H1 (cell line): Measurements from ENCODE around the gene GNLY. TPM values are rescaled to one million over a fixed set of nuclear protein-coding genes. Genes with fewer than 3 reads are reported as not detected.

Experiments
- CTCF ChIA-PET: fragments of 300-600 bp; sonication (Branson Sonifier 250); formaldehyde crosslinking; loops from one replicate; lab custom pipeline; 2021; ENCODE audit not compliant: partially characterized antibody; lab: Charles Lee
- POLR2A ChIA-PET: fragments of 300-600 bp; sonication (Branson Sonifier 250); formaldehyde crosslinking; loops from one replicate; lab custom pipeline; 2021; ENCODE audit warnings: inconsistent platforms; ENCODE audit not compliant: partially characterized antibody; lab: Charles Lee
- DNase-seq, 2 experiments: peaks; one replicate each; pipeline versions ENCODE4 v3.0.0 to v3.0.0-alpha.2; 2010 to 2022; ENCODE audit warnings: low spot score in 2 of 2, low read depth in 1 of 2, mixed read lengths in 1 of 2
- FAIRE-seq: peaks from 2 replicates; lab custom pipeline; 2011; peaks lifted over from hg19 to GRCh38; lab: Jason Lieb, UNC
- H2AFZ ChIP-seq: 2 replicates; pipeline ENCODE4 v1.8.1; 2012; ENCODE audit warnings: low read length, inconsistent platforms
- H2AK5ac ChIP-seq: 2 replicates; pipeline ENCODE4 v1.6.1; 2013; ENCODE audit warnings: low read depth, low read length
- H2BK120ac ChIP-seq: replicated peaks from 2 replicates; pipeline ENCODE3; 2013; ENCODE audit warnings: low read depth, low read length, inconsistent platforms
- H2BK12ac ChIP-seq: 2 replicates; pipeline ENCODE4 v1.6.1; 2013; ENCODE audit warnings: low read depth, low read length
- H2BK15ac ChIP-seq: 2 replicates; pipeline ENCODE4 v1.6.1; 2013; ENCODE audit warnings: low read length
- H2BK20ac ChIP-seq: 2 replicates; pipeline ENCODE4 v1.6.1; 2013; ENCODE audit warnings: low read length
- H2BK5ac ChIP-seq: 2 replicates; pipeline ENCODE4 v1.6.1; 2013; ENCODE audit warnings: low read depth, low read length
- H3K14ac ChIP-seq: 2 replicates; pipeline ENCODE4 v1.6.1; 2013; ENCODE audit warnings: inconsistent platforms; ENCODE audit not compliant: insufficient read length
- H3K18ac ChIP-seq: 2 replicates; pipeline ENCODE4 v1.6.1; 2013; ENCODE audit warnings: low read length; ENCODE audit errors: extremely low read depth
- H3K23ac ChIP-seq: 2 replicates; pipeline ENCODE4 v1.6.1; 2013; ENCODE audit warnings: inconsistent platforms; ENCODE audit not compliant: insufficient read length
- H3K23me2 ChIP-seq: 2 replicates; pipeline ENCODE4 v1.6.1; 2013; ENCODE audit warnings: low read depth, low read length
- H3K27ac ChIP-seq: 2 replicates; pipeline ENCODE4 v1.6.1; 2011; ENCODE audit warnings: low read depth, low read length, inconsistent platforms
- H3K27me3 ChIP-seq, 4 experiments: replicated peaks in 1 of 4; 1 replicate in 1 of 4; 2 replicates in 3 of 4; pipeline versions ENCODE4 v1.6.1 to v1.8.1; 2011 to 2013; ENCODE audit warnings: low read length in 3 of 4, mild to moderate bottlenecking in 3 of 4, inconsistent platforms in 2 of 4, mixed read lengths in 2 of 4, moderate library complexity in 1 of 4; ENCODE audit not compliant: control insufficient read depth in 3 of 4, insufficient read depth in 3 of 4; ENCODE audit errors: extremely low read depth in 1 of 4
- H3K36me3 ChIP-seq, 4 experiments: 2 replicates each; pipeline versions ENCODE4 v1.6.1 to v1.8.1; 2011 to 2013; ENCODE audit warnings: mild to moderate bottlenecking in 4 of 4, low read length in 3 of 4, moderate library complexity in 2 of 4, control low read depth in 1 of 4, inconsistent platforms in 1 of 4; ENCODE audit not compliant: insufficient read depth in 4 of 4, control insufficient read depth in 2 of 4
- H3K4ac ChIP-seq: replicated peaks from 2 replicates; pipeline ENCODE3; 2013; ENCODE audit warnings: low read length, low read depth, mixed read lengths, inconsistent platforms; ENCODE audit not compliant: insufficient read length
- H3K4me1 ChIP-seq, 4 experiments: replicated peaks in 1 of 4; 1 replicate in 1 of 4; 2 replicates in 3 of 4; pipeline versions ENCODE4 v1.6.1 to v1.8.1; 2011 to 2013; ENCODE audit warnings: low read length in 3 of 4, inconsistent platforms in 2 of 4, mixed read lengths in 1 of 4; ENCODE audit not compliant: insufficient read depth in 4 of 4, control insufficient read depth in 3 of 4
- H3K4me2 ChIP-seq, 2 experiments: 2 replicates each; pipeline versions ENCODE4 v1.6.1 to v1.8.1; 2011 to 2013; ENCODE audit warnings: low read depth in 2 of 2, low read length in 2 of 2, control low read depth in 1 of 2, inconsistent platforms in 1 of 2, mild to moderate bottlenecking in 1 of 2; ENCODE audit not compliant: insufficient read depth in 1 of 2
- H3K4me3 ChIP-seq, 4 experiments: fragments of 200-600, 300-600 bp in 1 of 4; sonication (generic), shearing (Covaris generic), sonication (Bioruptor Twin) in 1 of 4; 2 replicates each; pipeline versions ENCODE4 v1.5.1 to v1.8.1; 2011 to 2016; ENCODE audit warnings: low read length in 4 of 4, low read depth in 3 of 4, control low read depth in 2 of 4, inconsistent platforms in 2 of 4, mild to moderate bottlenecking in 2 of 4, mixed read lengths in 1 of 4, moderate library complexity in 1 of 4; ENCODE audit not compliant: insufficient read depth in 2 of 4; ENCODE audit errors: extremely low read depth in 1 of 4
- H3K56ac ChIP-seq: replicated peaks from 2 replicates; pipeline ENCODE3; 2013; ENCODE audit warnings: low read depth, mild to moderate bottlenecking, mixed read lengths, low read length, inconsistent platforms; ENCODE audit not compliant: insufficient read length
- H3K79me1 ChIP-seq: 2 replicates; pipeline ENCODE4 v1.6.1; 2013; ENCODE audit warnings: low read depth, low read length, control low read depth
- H3K79me2 ChIP-seq, 2 experiments: 2 replicates each; pipeline versions ENCODE4 v1.6.1 to v1.8.1; 2012 to 2013; ENCODE audit warnings: low read length in 2 of 2, mild to moderate bottlenecking in 2 of 2, inconsistent platforms in 1 of 2; ENCODE audit not compliant: insufficient read depth in 2 of 2, control insufficient read depth in 1 of 2
- H3K9ac ChIP-seq, 4 experiments: replicated peaks in 1 of 4; 1 replicate in 1 of 4; 2 replicates in 3 of 4; pipeline versions ENCODE4 v1.6.1 to v1.8.1; 2011 to 2013; ENCODE audit warnings: low read depth in 3 of 4, low read length in 3 of 4, control low read depth in 2 of 4, mild to moderate bottlenecking in 2 of 4, moderate library complexity in 2 of 4, inconsistent platforms in 1 of 4; ENCODE audit errors: extremely low read depth in 1 of 4
- H3K9me3 ChIP-seq, 2 experiments: 2 replicates each; pipeline versions ENCODE4 v1.6.1 to v1.8.1; 2012 to 2013; ENCODE audit warnings: mild to moderate bottlenecking in 2 of 2, moderate library complexity in 2 of 2, control low read depth in 1 of 2, inconsistent platforms in 1 of 2, low read depth in 1 of 2, low read length in 1 of 2, mixed read lengths in 1 of 2; ENCODE audit not compliant: insufficient read depth in 2 of 2
- H4K20me1 ChIP-seq, 2 experiments: replicated peaks in 1 of 2; 2 replicates each; pipeline versions ENCODE3 to v1.8.1; 2011 to 2013; ENCODE audit warnings: inconsistent platforms in 2 of 2, low read length in 2 of 2, mild to moderate bottlenecking in 1 of 2; ENCODE audit not compliant: insufficient read depth in 2 of 2, control insufficient read depth in 1 of 2
- H4K5ac ChIP-seq: 2 replicates; pipeline ENCODE4 v1.6.1; 2013; ENCODE audit warnings: low read length, low read depth, mixed read lengths, inconsistent platforms; ENCODE audit not compliant: insufficient read length
- H4K8ac ChIP-seq: 2 replicates; pipeline ENCODE4 v1.8.0; 2013; ENCODE audit warnings: mild to moderate bottlenecking, moderate library complexity, low read length, inconsistent platforms; ENCODE audit not compliant: insufficient read depth; ENCODE audit errors: extremely low read depth
- H4K91ac ChIP-seq: replicated peaks from 2 replicates; pipeline ENCODE3; 2013; ENCODE audit warnings: low read length, mixed read lengths, inconsistent platforms; ENCODE audit not compliant: insufficient read length
- CEBPB ChIP-seq: IDR thresholded peaks from 2 replicates; pipeline ENCODE4 v1.6.1; 2012; ENCODE audit warnings: low read depth, low read length
- CTCF ChIP-seq, 3 experiments: IDR thresholded peaks; 1 replicate in 2 of 3; 2 replicates in 1 of 3; pipeline versions ENCODE4 v1.5.1 to v1.6.1; 2011; ENCODE audit warnings: low read length in 3 of 3, mild to moderate bottlenecking in 3 of 3, inconsistent platforms in 2 of 3, low read depth in 1 of 3, moderate library complexity in 1 of 3; ENCODE audit not compliant: insufficient read depth in 1 of 3; ENCODE audit errors: control extremely low read depth in 1 of 3
- KDM4A ChIP-seq: IDR thresholded peaks from one replicate; pipeline ENCODE4 v1.7.1; 2012; ENCODE audit warnings: low read depth, mild to moderate bottlenecking, moderate library complexity, low read length, inconsistent platforms; ENCODE audit not compliant: severe bottlenecking
- RAD21 ChIP-seq, 2 experiments: IDR thresholded peaks in 1 of 2; conservative IDR thresholded peaks in 1 of 2; 2 replicates each; pipeline ENCODE4 v1.6.1; 2011; ENCODE audit warnings: low read depth in 2 of 2, low read length in 2 of 2, improper control_type of control experiment in 1 of 2, inconsistent platforms in 1 of 2, mild to moderate bottlenecking in 1 of 2, moderate library complexity in 1 of 2
- TBP ChIP-seq: IDR thresholded peaks from 2 replicates; pipeline ENCODE4 v1.6.1; 2011; ENCODE audit warnings: low read depth, low read length, improper control_type of control experiment
- WGBS, 2 experiments: shearing (Covaris generic) in 1 of 2; methylation state at CpG; one replicate each; pipeline versions ENCODE4 v1.1.6 to v1.1.7; 2013 to 2015; ENCODE audit warnings: low lambda C conversion rate in 2 of 2, mixed read lengths in 2 of 2, inconsistent platforms in 1 of 2, low coverage in 1 of 2, missing lambda C conversion rate in 1 of 2; ENCODE audit not compliant: insufficient replicate concordance in 2 of 2, insufficient coverage in 1 of 2, insufficient read length in 1 of 2; ENCODE audit errors: extremely low coverage in 1 of 2, missing lambda C conversion rate in 1 of 2; 5-methylcytosine and 5-hydroxymethylcytosine counted together
- polyA plus RNA-seq, 7 experiments: library from polyadenylated mRNA; depleted of rRNA in 3 of 7; stranded (reverse) in 5 of 7; unstranded in 2 of 7; fragments of >200 nt in 5 of 7; fragments of 200-250 nt in 2 of 7; gene quantifications; 1 replicate in 5 of 7; 2 replicates in 1 of 7; 4 replicates in 1 of 7; pipeline versions ENCODE4 v1.2.1 to v1.2.3, GENCODE V29; 2011 to 2013; ENCODE audit warnings: missing spikeins in 2 of 7, mixed read lengths in 2 of 7
- total RNA-seq: library from RNA; stranded (reverse); fragmentation: NEBNext Ultra II Directional; extraction: Animal tissue kit (Norgen Biotek cat#: 25700); gene quantifications from 2 replicates; pipeline ENCODE4 v1.2.1, GENCODE V29; 2021

GNLY gene
- total and polyA plus RNA-seq, 2 of the 8 experiments (the other 6 are each of a cell fraction or from before 2014, with no cell fraction given), result 0.03 TPM; not detected in 1

DNA sequence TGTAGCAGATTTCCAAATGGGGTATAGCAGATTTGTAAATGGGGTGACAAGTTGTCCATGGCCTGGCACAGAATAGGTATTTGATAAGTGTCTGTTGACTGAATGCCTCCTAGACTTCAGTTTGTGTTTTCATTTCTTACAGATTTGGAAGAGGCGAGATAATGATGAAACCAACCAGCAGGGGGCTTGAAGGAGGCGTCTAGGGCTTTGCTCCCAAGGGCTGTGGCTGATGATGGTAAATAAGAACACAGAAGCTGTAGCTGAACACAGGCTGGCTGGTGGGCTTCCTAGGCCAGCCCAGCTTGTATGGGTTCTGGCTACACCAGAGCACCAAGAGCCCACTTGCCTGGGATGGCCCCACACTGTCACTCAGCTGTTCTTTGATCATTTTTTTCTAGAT lies 45.5 kb upstream of the GNLY start:
- ChIA-PET POLR2A (interaction anchor here (1.1 to 1.9 kb wide), 2 partner anchors 13 to 26 kb away, joined by 4 read pairs; no protein-coding TSS in a partner anchor), CTCF (interaction anchor here (0.8 to 8.4 kb wide), 12 partner anchors 11 to 408 kb away, joined by 3 to 69 read pairs (median 4); no protein-coding TSS in a partner anchor)
- H3K9ac ChIP-seq, result no peak overlapping the region
- H3K14ac ChIP-seq, result no peak overlapping the region
- H3K27ac ChIP-seq, result no peak overlapping the region
- no peak overlapping the region for H4K8ac ChIP-seq
- H3K18ac ChIP-seq, result no peak overlapping the region
- H3K36me3 ChIP-seq, result peaks cover 29 to 85% (median 66%) of the 10 kb centered on the region in 4 experiments
- H2BK20ac ChIP-seq, result no peak overlapping the region
- no peak overlapping the region for H2AK5ac ChIP-seq
- H2BK5ac ChIP-seq, result no peak overlapping the region
- WGBS, 2 experiments, result 89% methylated on average over 2 of the region's 2 CpGs; no CpG with 5 or more reads in 1 of the 2 experiments
- H3K23ac ChIP-seq, result no peak overlapping the region
- no peaks in the 10 kb centered on the region for H3K79me1 ChIP-seq
- H3K4ac ChIP-seq, result no peak overlapping the region
- no peak overlapping the region for H3K4me2 ChIP-seq
- no peak overlapping the region for H2BK12ac ChIP-seq
- no peak overlapping the region for H2AFZ ChIP-seq
- H2BK120ac ChIP-seq, result no peak overlapping the region
- 0 out of 2 replicates have a peak, but pooled peaks cover 2% of the 10 kb centered on the region for H3K23me2 ChIP-seq
- DNase-seq, result no peak
- no peaks in the 10 kb centered on the region for H3K79me2 ChIP-seq
- H4K91ac ChIP-seq, result no peak overlapping the region
- peaks cover 0 to 6% of the 10 kb centered on the region in 2 experiments for H4K20me1 ChIP-seq
- no peak overlapping the region for H4K5ac ChIP-seq
- no peaks in the 10 kb centered on the region for H3K9me3 ChIP-seq
- no peak overlapping the region for H3K4me3 ChIP-seq
- TF ChIP-seq KDM4A, result no peak
- peak in 1 of 2 experiments; percentile 14; a peak in 1 of 4 replicates for TF ChIP-seq RAD21 (IDR thresholded peaks at IDR 0.05 in 1 of 2, conservative IDR thresholded peaks at IDR 0.05 in 1 of 2; ENCODE audit: low read depth in 2 of 2, low read length in 2 of 2)
- TF ChIP-seq CEBPB, result no peak
- TF ChIP-seq CTCF (IDR thresholded peaks at IDR 0.05; ENCODE audit: control extremely low read depth in 1 of 3, insufficient read depth in 1 of 3, low read depth in 1 of 3, low read length in 3 of 3), result peak in 2 of 3 experiments; percentile 11 to 25; a peak in 2 of 4 replicates
- no peak for TF ChIP-seq TBP
- no peak overlapping the region for H3K56ac ChIP-seq
- no peaks in the 10 kb centered on the region for H3K27me3 ChIP-seq
- FAIRE-seq, result no peak
- no peak overlapping the region for H2BK15ac ChIP-seq
- no peaks in the 10 kb centered on the region for H3K4me1 ChIP-seq
